GM23338 (cell line): ENCODE measurements around the gene ZSWIM9. TPM values are rescaled to one million over a fixed set of nuclear protein-coding genes. Genes with fewer than 3 reads are reported as not detected.

ENCODE experiments used
- ATAC-seq: fragments of 200-7000 bp; cut with Tn5 transposase; 3 replicates; pipeline ENCODE4 v1.9.1; 2020
- DNase-seq: peaks from one replicate; pipeline ENCODE4 v3.0.0-alpha.2; 2015; ENCODE audit warnings: low spot score
- H2AFZ ChIP-seq: fragments of 200-600 bp; sonication (generic); 2 replicates; pipeline ENCODE4 v1.8.0; 2016; ENCODE audit warnings: antibody characterized with exemption, mild to moderate bottlenecking, moderate library complexity
- H3F3A ChIP-seq: fragments of 200-600 bp; sonication (generic); replicated peaks from 2 replicates; pipeline ENCODE4 v1.8.0; 2017; ENCODE audit warnings: antibody characterized with exemption, mixed run types, low read depth
- H3K27ac ChIP-seq: fragments of 200-600 bp; sonication (generic); 2 replicates; pipeline ENCODE4 v1.6.1; 2016; ENCODE audit warnings: low read depth
- H3K27me3 ChIP-seq: fragments of 200-600 bp; sonication (generic); 2 replicates; pipeline ENCODE4 v1.8.0; 2016; ENCODE audit warnings: mild to moderate bottlenecking, mixed run types, moderate library complexity; ENCODE audit not compliant: insufficient read depth
- H3K36me3 ChIP-seq: fragments of 200-600 bp; sonication (generic); 2 replicates; pipeline ENCODE4 v1.8.0; 2016; ENCODE audit warnings: mild to moderate bottlenecking; ENCODE audit not compliant: insufficient read depth
- H3K4me1 ChIP-seq: fragments of 200-600 bp; sonication (generic); 2 replicates; pipeline ENCODE4 v1.8.0; 2016; ENCODE audit warnings: mild to moderate bottlenecking, moderate library complexity; ENCODE audit not compliant: insufficient read depth
- H3K4me2 ChIP-seq: fragments of 200-600 bp; sonication (generic); 2 replicates; pipeline ENCODE4 v1.7.1; 2017; ENCODE audit warnings: mixed run types
- H3K4me3 ChIP-seq: fragments of 200-600 bp; sonication (generic); 2 replicates; pipeline ENCODE4 v1.6.1; 2016; ENCODE audit warnings: mixed run types
- H3K79me2 ChIP-seq: fragments of 200-600 bp; sonication (generic); replicated peaks from 2 replicates; pipeline ENCODE4 v1.8.0; 2017; ENCODE audit warnings: mild to moderate bottlenecking; ENCODE audit not compliant: insufficient read depth
- H3K9me2 ChIP-seq: fragments of 200-600 bp; sonication (generic); 2 replicates; pipeline ENCODE4 v1.8.0; 2017; ENCODE audit not compliant: insufficient read depth
- H4K20me1 ChIP-seq: fragments of 200-600 bp; sonication (generic); replicated peaks from 2 replicates; pipeline ENCODE4 v1.8.0; 2017; ENCODE audit warnings: mild to moderate bottlenecking; ENCODE audit not compliant: insufficient read depth
- H3K27ac Mint-ChIP-seq: 2 replicates; pipeline ENCODE4 v1.8.0; 2020; ENCODE audit warnings: inconsistent platforms, mild to moderate bottlenecking, moderate library complexity, mixed read lengths
- H3K27me3 Mint-ChIP-seq: 3 replicates; pipeline ENCODE4 v1.8.0; 2022; ENCODE audit warnings: low read depth, mild to moderate bottlenecking, moderate library complexity, mixed read lengths, inconsistent platforms; ENCODE audit not compliant: insufficient read depth, poor library complexity
- H3K36me3 Mint-ChIP-seq: 3 replicates; pipeline ENCODE4 v1.8.0; 2021; ENCODE audit warnings: low read depth, mild to moderate bottlenecking, inconsistent platforms, moderate library complexity, mixed read lengths
- H3K4me1 Mint-ChIP-seq: 3 replicates; pipeline ENCODE4 v1.8.0; 2020; ENCODE audit warnings: mild to moderate bottlenecking, inconsistent platforms, mixed read lengths
- H3K4me3 Mint-ChIP-seq: 3 replicates; pipeline ENCODE4 v1.8.0; 2021; ENCODE audit warnings: moderate library complexity, mild to moderate bottlenecking, inconsistent platforms, mixed read lengths
- H3K9me3 Mint-ChIP-seq: 3 replicates; pipeline ENCODE4 v1.8.0; 2020; ENCODE audit warnings: moderate library complexity, mild to moderate bottlenecking, inconsistent platforms, mixed read lengths
- CREB1 ChIP-seq: fragments of 250-450 bp; sonication (Bioruptor Pico); IDR thresholded peaks from 2 replicates; pipeline ENCODE4 v1.5.0; 2020; ENCODE audit warnings: low read depth, mild to moderate bottlenecking, moderate library complexity
- ETS1 ChIP-seq: IDR thresholded peaks from 2 replicates; pipeline ENCODE4 v1.6.1; 2016; ENCODE audit warnings: antibody characterized with exemption
- EZH2 ChIP-seq: fragments of 200-600 bp; sonication (generic); IDR thresholded peaks from one replicate; pipeline ENCODE4 v1.8.0; 2017; ENCODE audit warnings: antibody characterized with exemption, mild to moderate bottlenecking, low read depth; ENCODE audit not compliant: unreplicated experiment
- EZH2phosphoT487 ChIP-seq: fragments of 200-600 bp; sonication (generic); IDR thresholded peaks from one replicate; pipeline ENCODE4 v1.8.1; 2018; ENCODE audit warnings: antibody characterized with exemption; ENCODE audit not compliant: unreplicated experiment
- JUNB ChIP-seq: IDR thresholded peaks from one replicate; pipeline ENCODE4 v1.6.1; 2016; ENCODE audit warnings: antibody characterized with exemption; ENCODE audit not compliant: unreplicated experiment
- NANOG ChIP-seq: IDR thresholded peaks from 2 replicates; pipeline ENCODE4 v1.6.1; 2016; ENCODE audit warnings: antibody characterized with exemption, borderline replicate concordance
- STAT1 ChIP-seq: IDR thresholded peaks from one replicate; pipeline ENCODE4 v1.6.1; 2016; ENCODE audit warnings: antibody characterized with exemption; ENCODE audit not compliant: unreplicated experiment
- ZNF114 ChIP-seq: fragments of 250-450 bp; sonication (Bioruptor Pico); IDR thresholded peaks from 2 replicates; pipeline ENCODE4 v1.5.0; 2020; ENCODE audit warnings: mild to moderate bottlenecking, moderate library complexity
- ZNF331 ChIP-seq: fragments of 250-450 bp; sonication (Bioruptor Pico); IDR thresholded peaks from 2 replicates; pipeline ENCODE4 v1.5.0; 2020; ENCODE audit warnings: low read depth, mild to moderate bottlenecking, moderate library complexity
- polyA plus RNA-seq: library from polyadenylated mRNA; unstranded; fragments of >200 nt; fragmentation: Nextera tagmentation; extraction: Ambion mirVana; gene quantifications from 2 replicates; pipeline ENCODE4 v1.2.1, GENCODE V29; 2016
- total RNA-seq: library from RNA; depleted of rRNA; stranded (reverse); fragments of >200 nt; shearing (Covaris generic); gene quantifications from 2 replicates; pipeline ENCODE4 v1.2.3, GENCODE V29; 2014
- TF ChIP-seq, protein P1 (sequence below): IDR thresholded peaks from one replicate; pipeline ENCODE4 v1.6.1; 2018; ENCODE audit warnings: antibody characterized with exemption; ENCODE audit not compliant: unreplicated experiment

The ZSWIM9 gene
- total and polyA plus RNA-seq, 2 experiments from 2014 or later: 2.9 to 9.1 TPM

GRCh38 chr19:48196321-48196763 is 25.9 kb downstream of the ZSWIM9 start:
- Histone ChIP-seq H3K9me2 (no peaks in the 10 kb centered on the region; the same call in 1 of the 2 replicates), H3K4me1 (no peaks in the 10 kb centered on the region), H3K27me3 (no peaks in the 10 kb centered on the region), H4K20me1 (no peaks in the 10 kb centered on the region), H3K4me3 (no peak overlapping the region), H3K79me2 (no peaks in the 10 kb centered on the region), H2AFZ (no peak overlapping the region), H3K27ac (no peak overlapping the region), H3K36me3 (no peaks in the 10 kb centered on the region), H3K4me2 (no peak overlapping the region), H3F3A (no peaks in the 10 kb centered on the region; the same call in 1 of the 2 replicates)
- no peak overlapping the region for H3K4me3 Mint-ChIP-seq
- peaks cover 10% of the 10 kb centered on the region; the same call in 2 of the 3 replicates for H3K36me3 Mint-ChIP-seq
- no peak for TF ChIP-seq EZH2
- no peak for TF ChIP-seq CREB1
- DNase-seq (peak; percentile 10), ATAC-seq (peak; percentile 12; the same call in 2 of the 3 replicates)
- H3K27ac Mint-ChIP-seq: no peak overlapping the region
- H3K27me3 Mint-ChIP-seq: peaks cover 11% of the 10 kb centered on the region
- no peaks in the 10 kb centered on the region for H3K9me3 Mint-ChIP-seq
- peaks cover 19% of the 10 kb centered on the region for H3K4me1 Mint-ChIP-seq

GRCh38 chr19:48196933-48197665 is 26.6 kb downstream of the ZSWIM9 start:
- H3K36me3 Mint-ChIP-seq: peaks cover 5% of the 10 kb centered on the region; the same call in 2 of the 3 replicates
- peak overlapping the region; percentile 3; the same call in 1 of the 2 replicates for H3K27ac Mint-ChIP-seq
- H3K9me3 Mint-ChIP-seq: no peaks in the 10 kb centered on the region
- no peaks in the 10 kb centered on the region; the same call in 1 of the 2 replicates for H3K9me2 ChIP-seq
- no peaks in the 10 kb centered on the region for H3K27me3 ChIP-seq
- no peaks in the 10 kb centered on the region; the same call in 1 of the 2 replicates for H3F3A ChIP-seq
- H3K4me1 ChIP-seq: no peaks in the 10 kb centered on the region
- H3K27me3 Mint-ChIP-seq: peaks cover 8% of the 10 kb centered on the region
- H3K4me1 Mint-ChIP-seq: peaks cover 19% of the 10 kb centered on the region
- no peaks in the 10 kb centered on the region for H4K20me1 ChIP-seq
- no peaks in the 10 kb centered on the region for H3K36me3 ChIP-seq
- H2AFZ ChIP-seq: no peak overlapping the region
- ATAC-seq (peak; percentile 10; the same call in 1 of the 3 replicates), DNase-seq (peak; percentile 18)
- no peak overlapping the region for H3K4me2 ChIP-seq
- H3K79me2 ChIP-seq: no peaks in the 10 kb centered on the region
- no peak overlapping the region for H3K4me3 Mint-ChIP-seq
- no peak overlapping the region for H3K4me3 ChIP-seq
- no peak overlapping the region for H3K27ac ChIP-seq
- TF ChIP-seq CREB1 (no peak), ZNF331 (CRISPR knock-in tag) (no peak), JUNB (no peak), EZH2 (no peak), ZNF114 (CRISPR knock-in tag) (no peak), ETS1 (no peak), EZH2phosphoT487 (no peak), NANOG (no peak), STAT1 (no peak)
- TF ChIP-seq, protein P1, sequence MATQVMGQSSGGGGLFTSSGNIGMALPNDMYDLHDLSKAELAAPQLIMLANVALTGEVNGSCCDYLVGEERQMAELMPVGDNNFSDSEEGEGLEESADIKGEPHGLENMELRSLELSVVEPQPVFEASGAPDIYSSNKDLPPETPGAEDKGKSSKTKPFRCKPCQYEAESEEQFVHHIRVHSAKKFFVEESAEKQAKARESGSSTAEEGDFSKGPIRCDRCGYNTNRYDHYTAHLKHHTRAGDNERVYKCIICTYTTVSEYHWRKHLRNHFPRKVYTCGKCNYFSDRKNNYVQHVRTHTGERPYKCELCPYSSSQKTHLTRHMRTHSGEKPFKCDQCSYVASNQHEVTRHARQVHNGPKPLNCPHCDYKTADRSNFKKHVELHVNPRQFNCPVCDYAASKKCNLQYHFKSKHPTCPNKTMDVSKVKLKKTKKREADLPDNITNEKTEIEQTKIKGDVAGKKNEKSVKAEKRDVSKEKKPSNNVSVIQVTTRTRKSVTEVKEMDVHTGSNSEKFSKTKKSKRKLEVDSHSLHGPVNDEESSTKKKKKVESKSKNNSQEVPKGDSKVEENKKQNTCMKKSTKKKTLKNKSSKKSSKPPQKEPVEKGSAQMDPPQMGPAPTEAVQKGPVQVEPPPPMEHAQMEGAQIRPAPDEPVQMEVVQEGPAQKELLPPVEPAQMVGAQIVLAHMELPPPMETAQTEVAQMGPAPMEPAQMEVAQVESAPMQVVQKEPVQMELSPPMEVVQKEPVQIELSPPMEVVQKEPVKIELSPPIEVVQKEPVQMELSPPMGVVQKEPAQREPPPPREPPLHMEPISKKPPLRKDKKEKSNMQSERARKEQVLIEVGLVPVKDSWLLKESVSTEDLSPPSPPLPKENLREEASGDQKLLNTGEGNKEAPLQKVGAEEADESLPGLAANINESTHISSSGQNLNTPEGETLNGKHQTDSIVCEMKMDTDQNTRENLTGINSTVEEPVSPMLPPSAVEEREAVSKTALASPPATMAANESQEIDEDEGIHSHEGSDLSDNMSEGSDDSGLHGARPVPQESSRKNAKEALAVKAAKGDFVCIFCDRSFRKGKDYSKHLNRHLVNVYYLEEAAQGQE: no peak
